Panc1 (cell line): ENCODE data around the gene FMR1.

Experiments used
- CTCF ChIP-seq: fragments of 450-650 bp; IDR thresholded peaks from 2 replicates; pipeline ENCODE4 v1.5.1; 2017; ENCODE audit warnings: mild to moderate bottlenecking
- POLR2AphosphoS5 ChIP-seq: IDR thresholded peaks from 2 replicates; pipeline ENCODE4 v1.6.1; 2012; ENCODE audit warnings: mild to moderate bottlenecking, low read depth, low read length, moderate library complexity

DNA sequence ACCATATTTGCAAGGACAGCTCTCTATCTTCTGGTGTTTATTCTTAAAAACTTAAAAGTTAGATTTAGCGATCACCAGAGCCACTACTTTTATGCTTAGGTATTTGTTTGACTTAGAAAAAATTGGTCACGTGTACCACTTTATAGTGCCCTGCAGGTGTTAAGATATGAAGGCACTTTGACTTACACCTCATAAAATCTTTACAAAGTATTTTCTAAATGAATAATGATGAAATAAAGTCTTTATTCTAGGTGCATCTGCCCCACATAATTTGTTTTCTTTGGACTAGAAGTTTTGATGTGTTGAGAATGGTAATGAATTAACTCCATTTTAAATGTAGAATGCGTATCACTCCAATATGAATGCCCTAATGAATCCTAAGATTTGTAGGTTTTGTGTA lies 2.9 kb downstream of the FMR1 start:
- no peak for TF ChIP-seq CTCF
- TF ChIP-seq POLR2AphosphoS5, result no peak
